ENCODE results near the gene INPP4A.

DNA sequence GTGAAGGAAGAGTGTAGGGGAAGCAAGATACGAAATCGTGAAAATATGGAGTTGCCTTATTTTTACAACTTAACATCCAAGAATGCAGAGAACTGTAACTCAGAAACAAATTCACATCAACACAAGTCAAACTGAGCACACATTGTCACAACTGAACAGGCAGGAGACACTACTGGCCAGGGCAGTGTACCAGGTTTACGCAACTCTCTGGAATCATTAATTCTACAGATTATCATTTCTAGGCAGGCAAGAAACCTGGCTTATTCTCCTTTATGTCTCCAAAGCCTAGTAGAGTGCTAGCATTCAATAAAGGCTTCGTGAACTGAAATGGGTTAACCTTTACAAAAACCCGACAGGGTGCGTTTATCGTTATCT lies 163.1 kb downstream of the INPP4A start:
- TF ChIP-seq SMC3 (IDR thresholded peaks at IDR 0.05; ENCODE audit: borderline replicate concordance, low read length) (no peak), EP300 (IDR thresholded peaks at IDR 0.05; ENCODE audit: borderline replicate concordance in 1 of 2, control insufficient read depth in 1 of 2, low read depth in 2 of 2, low read length in 2 of 2) (no peak), ATF7 (IDR thresholded peaks at IDR 0.05; ENCODE audit: low read depth) (no peak), ATF3 (IDR thresholded peaks at IDR 0.05; ENCODE audit: borderline replicate concordance, extremely low read depth, low read depth, low read length) (no peak), FOXK2 (IDR thresholded peaks at IDR 0.05) (no peak), RAD21 (IDR thresholded peaks at IDR 0.05; ENCODE audit: insufficient read depth, low read depth, low read length) (no peak), RAD51 (IDR thresholded peaks at IDR 0.05) (no peak), NRF1 (conservative IDR thresholded peaks at IDR 0.05; ENCODE audit: low read depth, low read length) (no peak), NR2C1 (IDR thresholded peaks at IDR 0.05) (no peak), CTCF (IDR thresholded peaks at IDR 0.05 in 2 of 3, conservative IDR thresholded peaks at IDR 0.05 in 1 of 3; ENCODE audit: control insufficient read depth in 2 of 3, extremely low read depth in 1 of 3, insufficient read depth in 1 of 3, low read depth in 3 of 3, low read length in 3 of 3) (no peak), MAX (IDR thresholded peaks at IDR 0.05; ENCODE audit: low read depth, low read length) (no peak)
- TF ChIP-seq, protein P1, sequence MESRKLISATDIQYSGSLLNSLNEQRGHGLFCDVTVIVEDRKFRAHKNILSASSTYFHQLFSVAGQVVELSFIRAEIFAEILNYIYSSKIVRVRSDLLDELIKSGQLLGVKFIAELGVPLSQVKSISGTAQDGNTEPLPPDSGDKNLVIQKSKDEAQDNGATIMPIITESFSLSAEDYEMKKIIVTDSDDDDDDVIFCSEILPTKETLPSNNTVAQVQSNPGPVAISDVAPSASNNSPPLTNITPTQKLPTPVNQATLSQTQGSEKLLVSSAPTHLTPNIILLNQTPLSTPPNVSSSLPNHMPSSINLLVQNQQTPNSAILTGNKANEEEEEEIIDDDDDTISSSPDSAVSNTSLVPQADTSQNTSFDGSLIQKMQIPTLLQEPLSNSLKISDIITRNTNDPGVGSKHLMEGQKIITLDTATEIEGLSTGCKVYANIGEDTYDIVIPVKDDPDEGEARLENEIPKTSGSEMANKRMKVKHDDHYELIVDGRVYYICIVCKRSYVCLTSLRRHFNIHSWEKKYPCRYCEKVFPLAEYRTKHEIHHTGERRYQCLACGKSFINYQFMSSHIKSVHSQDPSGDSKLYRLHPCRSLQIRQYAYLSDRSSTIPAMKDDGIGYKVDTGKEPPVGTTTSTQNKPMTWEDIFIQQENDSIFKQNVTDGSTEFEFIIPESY (IDR thresholded peaks at IDR 0.05) = no peak

Measured in GM12878 (cell line).